Measurements from ENCODE around the gene PRKAA1.

- TF ChIP-seq CTCF (IDR thresholded peaks at IDR 0.05) (no peak), POLR2A (IDR thresholded peaks at IDR 0.05) (no peak)
These were observed 22.1 kb downstream of the PRKAA1 start for GRCh38 chr5:40775846-40776657.
